GM04503 (cell line): Measurements from ENCODE around the gene LAMB1.
"Not testable (repeated sequence)": the region's sequence is repeated elsewhere in the genome, so short reads cannot be mapped to it uniquely, and the experiment has no call there.

Experiments used
- DNase-seq: peaks from one replicate; pipeline ENCODE4 v3.0.0-alpha.2; 2012; ENCODE audit warnings: low read depth

Gene LAMB1

GRCh38 chr7:107971613-107972012, 31.3 kb downstream of the LAMB1 start:
- DNase-seq = no peak

GRCh38 chr7:107971100-107971499, 31.9 kb downstream of the LAMB1 start:
- no peak for DNase-seq

GRCh38 chr7:107969856-107970255, 33.1 kb downstream of the LAMB1 start:
- no peak for DNase-seq

- no peak for DNase-seq
Measured at GRCh38 chr7:107968449-107968848, 34.5 kb downstream of the LAMB1 start.

DNA sequence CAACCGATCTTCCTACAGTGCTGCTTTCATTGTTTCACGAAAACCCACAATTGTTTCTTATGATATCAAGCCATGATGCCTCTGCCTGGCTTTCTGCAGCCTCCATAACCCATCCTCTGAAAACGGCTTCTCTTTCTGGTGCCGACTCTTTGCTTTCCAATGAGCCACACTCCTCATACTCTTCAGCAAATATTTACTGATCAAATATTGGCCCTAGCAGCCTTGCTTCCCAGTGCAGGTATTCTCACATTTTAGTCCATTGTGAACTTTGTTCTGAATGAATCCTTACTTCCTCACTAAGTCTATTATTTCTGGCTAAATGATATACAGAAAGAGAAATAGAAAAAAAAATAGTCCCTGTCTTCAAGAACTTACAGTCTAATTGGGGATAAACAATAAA, 35.5 kb downstream of the LAMB1 start:
- DNase-seq = no peak

DNA sequence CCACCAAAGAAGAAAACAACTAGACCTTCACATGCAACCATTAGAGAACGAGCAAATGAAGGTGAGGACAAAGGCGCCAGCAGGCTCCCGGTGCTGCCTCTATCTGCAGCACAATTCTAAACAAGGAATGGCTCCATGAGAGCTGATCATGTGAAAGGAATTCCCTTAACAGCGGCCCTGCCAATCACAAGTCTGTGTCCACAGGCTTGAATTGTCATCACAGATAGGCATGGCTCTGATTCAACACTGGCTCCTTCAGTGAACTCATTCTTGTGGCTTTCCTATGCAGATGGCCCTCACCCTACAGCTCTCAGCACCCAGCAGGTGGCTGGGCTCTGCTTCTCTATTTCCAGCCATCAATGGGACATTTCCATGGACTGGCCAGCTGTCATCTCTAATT, 36.2 kb downstream of the LAMB1 start:
- peak; percentile 95 for DNase-seq

GRCh38 chr7:107964510-107964909, 38.5 kb downstream of the LAMB1 start:
- no peak for DNase-seq

GRCh38 chr7:107962817-107963216, 40.1 kb downstream of the LAMB1 start:
- no peak for DNase-seq

GRCh38 chr7:107961405-107961804, 41.6 kb downstream of the LAMB1 start:
- no peak for DNase-seq

DNA sequence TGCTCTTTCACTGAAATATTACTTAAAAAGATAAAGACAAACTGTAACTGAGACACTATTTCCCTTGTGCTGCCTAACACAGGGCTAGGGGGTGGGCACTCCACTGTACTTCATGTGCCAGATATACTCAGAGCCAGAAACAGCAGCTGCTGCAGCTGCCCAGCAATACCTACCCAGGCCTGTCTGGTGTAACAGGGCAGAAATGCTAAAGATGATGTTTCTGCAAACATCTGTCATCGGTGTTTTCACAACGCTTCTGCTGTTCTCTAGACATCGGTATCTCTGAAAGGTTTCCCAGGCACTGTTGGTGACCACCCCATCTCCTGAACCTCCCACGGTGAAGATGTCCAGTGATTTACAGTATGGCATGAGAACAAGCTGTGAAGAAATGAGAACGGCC, 42.7 kb downstream of the LAMB1 start:
- DNase-seq = no peak

- no peak for DNase-seq
Measured at GRCh38 chr7:107959527-107959898, 43.4 kb downstream of the LAMB1 start.

GRCh38 chr7:107958764-107959526, 44.0 kb downstream of the LAMB1 start:
- peak; percentile 80 for DNase-seq

- no peak for DNase-seq
Measured at GRCh38 chr7:107957436-107957835, 45.5 kb downstream of the LAMB1 start.

DNA sequence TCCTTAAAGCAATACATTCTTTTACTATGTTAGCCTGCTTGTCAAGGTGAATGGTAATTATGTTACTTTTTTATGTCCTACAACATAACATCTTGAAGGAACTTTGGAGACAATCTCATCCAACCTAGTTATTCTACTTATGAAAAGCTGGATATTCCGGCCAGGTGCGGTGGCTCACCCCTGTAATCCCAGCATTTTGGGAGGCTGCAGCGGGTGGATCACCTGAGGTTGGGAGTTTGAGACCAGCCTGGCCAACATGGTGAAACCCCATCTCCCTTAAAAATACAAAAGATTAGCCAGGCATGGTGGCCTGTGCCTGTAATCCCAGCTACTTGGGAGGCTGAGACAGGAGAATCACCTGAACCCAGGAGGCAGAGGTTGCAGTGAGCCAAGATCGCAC, 46.0 kb downstream of the LAMB1 start:
- DNase-seq = not testable (repeated sequence)

GRCh38 chr7:107955394-107955793, 47.6 kb downstream of the LAMB1 start:
- DNase-seq = no peak

DNA sequence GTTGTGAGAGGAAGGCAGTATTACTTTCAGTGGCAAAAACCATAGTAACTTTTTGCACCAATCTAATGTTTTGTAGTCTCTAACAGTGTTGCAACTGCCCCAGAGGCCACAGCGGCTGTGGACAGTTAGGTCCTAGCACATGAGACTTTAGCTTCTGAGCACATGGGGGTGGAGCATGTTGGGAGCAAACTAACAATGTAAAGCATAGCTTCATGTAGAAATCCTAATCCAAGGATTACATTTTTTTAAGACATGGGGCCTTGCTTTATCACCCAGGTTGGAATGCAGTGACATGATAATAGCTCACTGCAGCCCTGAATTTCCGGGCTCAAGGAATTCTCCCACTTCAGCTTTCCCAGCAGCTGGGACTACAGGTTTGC, 49.0 kb downstream of the LAMB1 start:
- no peak for DNase-seq

DNA sequence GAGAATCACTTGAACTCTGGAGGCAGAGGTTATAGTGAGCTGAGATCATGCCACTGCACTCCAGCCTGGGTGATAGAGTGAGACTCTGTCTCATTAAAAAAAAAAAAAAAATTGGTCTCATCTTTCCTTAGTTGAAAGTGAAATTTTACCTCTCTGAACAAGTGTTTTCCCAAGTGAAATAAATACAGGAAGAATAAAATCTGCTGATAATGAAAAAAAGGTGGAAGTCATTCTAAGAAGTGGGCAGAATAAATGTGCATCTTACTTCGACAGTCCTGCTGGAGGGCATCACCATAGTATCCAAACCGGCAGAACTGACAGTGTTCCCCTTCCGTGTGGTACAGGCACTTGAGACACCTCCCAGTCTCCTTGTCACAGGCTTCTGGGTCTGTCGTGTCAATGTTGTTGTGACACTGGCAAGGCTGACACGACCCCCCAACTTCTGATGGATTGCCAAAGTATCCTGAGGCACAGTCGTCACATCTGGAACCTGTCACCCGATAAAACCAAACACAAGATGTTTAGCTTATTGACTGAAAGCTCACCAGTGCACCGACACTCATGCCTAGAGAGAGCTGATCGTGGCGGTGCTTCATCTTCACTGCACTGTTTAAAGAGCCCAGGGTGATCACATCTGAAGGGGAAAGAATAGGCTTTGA, 49.6 kb downstream of the LAMB1 start:
- DNase-seq = no peak

- DNase-seq = no peak
Measured at GRCh38 chr7:107951896-107952295, 51.1 kb downstream of the LAMB1 start.

DNA sequence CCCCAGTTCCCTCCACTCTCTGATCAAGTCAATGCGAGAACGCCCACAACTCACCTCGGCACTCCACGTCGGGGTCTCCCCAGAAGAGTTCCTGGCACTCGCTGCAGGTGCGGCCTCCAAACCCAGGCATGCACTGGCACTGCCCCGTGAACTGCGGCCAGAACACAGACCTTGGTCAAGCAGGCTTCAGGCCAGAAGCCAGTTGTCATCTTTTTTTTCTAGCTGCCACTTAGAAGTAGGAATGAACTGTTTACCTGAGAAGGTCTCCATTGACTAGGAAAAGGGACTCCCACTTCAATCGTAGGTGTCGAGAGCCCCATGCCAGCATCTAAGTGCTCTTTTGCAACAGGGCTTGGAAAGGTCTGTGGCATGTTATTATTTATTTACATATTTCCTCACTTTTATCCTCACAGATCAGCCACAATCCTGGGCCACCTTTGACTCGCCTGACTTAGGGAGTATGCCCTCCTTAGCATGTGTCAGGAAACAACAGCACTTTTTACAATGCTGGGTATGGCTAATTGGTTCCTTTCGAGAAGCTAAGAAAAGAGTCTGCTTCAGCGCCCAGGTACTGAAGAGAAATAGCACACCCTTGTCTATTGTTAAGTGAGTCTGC, 51.7 kb downstream of the LAMB1 start:
- no peak for DNase-seq

DNA sequence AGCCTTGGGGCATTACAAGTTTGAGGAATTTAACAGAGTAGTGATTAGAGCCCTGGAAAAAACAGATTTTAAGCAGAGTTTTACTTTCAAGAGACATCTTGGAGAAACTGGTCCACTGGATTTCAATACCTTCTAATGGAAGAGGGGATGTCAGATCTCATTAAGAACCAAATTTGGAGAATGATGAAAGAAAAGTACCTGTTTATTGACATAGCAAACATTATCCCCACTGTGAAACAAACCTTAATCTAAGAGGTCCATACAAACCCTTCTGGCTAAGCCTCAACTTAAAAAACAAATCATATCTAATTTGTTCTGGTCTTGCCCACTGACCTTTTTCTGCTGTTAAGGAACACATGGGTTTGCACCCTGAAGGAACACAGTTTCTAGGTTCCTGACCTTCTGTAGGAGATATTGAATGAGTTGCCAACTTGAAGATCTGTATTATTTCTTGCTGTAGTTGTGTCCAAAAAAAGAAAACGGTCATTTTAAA, 53.5 kb downstream of the LAMB1 start:
- no peak for DNase-seq

DNA sequence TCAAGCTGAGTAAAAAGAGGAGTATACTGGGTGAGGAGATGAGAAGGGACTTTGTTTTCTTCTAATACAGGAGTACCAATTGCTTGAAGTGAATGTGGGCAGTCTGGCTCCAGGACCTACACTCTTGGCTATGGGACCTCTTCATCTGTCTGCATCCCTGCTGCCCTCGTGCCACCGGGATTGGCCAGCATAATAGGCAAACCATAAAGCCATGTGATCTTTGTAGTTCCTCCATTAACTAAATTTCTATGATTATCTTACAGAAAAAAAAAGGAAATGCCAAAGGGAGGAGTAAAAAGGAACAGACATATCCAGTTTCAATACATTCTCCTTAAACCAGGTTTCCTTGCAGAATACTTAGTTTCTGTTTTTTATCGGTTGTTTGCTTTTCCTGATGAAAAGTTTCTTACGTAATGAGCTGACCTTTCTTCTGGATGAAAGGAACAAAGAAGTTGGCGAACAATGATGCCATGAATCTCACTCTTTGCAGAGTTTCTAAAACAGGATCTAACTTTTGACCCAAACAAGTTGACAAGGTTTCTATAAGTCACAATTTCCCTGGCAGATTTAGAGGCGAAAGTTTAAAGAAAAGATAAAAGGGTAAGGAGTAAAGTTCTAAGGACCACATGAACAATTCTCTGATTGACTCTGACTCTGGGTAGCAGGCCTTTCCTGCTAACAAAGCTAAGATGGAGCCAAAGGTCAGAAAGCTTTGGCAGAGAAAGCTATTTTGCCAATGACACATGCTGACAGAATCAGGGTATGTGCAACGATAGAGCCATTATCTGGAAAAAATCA, 54.1 kb downstream of the LAMB1 start:
- DNase-seq = peak; percentile 90

GRCh38 chr7:107946881-107947280, 56.1 kb downstream of the LAMB1 start:
- DNase-seq = no peak
